HEK293T (cell line): ENCODE data around the gene LRRFIP1.

ENCODE experiments used
- CTBP1 ChIP-seq: fragments of 450-650 bp; IDR thresholded peaks from 2 replicates; pipeline ENCODE4 v1.6.1; 2016; ENCODE audit warnings: borderline replicate concordance
- PKNOX1 ChIP-seq: fragments of 450-650 bp; IDR thresholded peaks from 2 replicates; pipeline ENCODE4 v1.6.1; 2016
- SUZ12 ChIP-seq: fragments of 450-650 bp; IDR thresholded peaks from 2 replicates; pipeline ENCODE4 v1.6.1; 2016; ENCODE audit warnings: mild to moderate bottlenecking

GRCh38 chr2:237682151-237682550 is 54.8 kb downstream of the LRRFIP1 start:
- TF ChIP-seq CTBP1 (no peak), PKNOX1 (no peak), SUZ12 (no peak)
